Panc1 (cell line): ENCODE results near the gene FGF5.

ENCODE experiments used
- POLR2AphosphoS5 ChIP-seq: IDR thresholded peaks from 2 replicates; pipeline ENCODE4 v1.6.1; 2012; ENCODE audit warnings: mild to moderate bottlenecking, low read depth, low read length, moderate library complexity
- TF ChIP-seq, protein P1 (sequence below): fragments of 450-650 bp; IDR thresholded peaks from 2 replicates; pipeline ENCODE4 v1.5.1; 2017; ENCODE audit warnings: mild to moderate bottlenecking

DNA sequence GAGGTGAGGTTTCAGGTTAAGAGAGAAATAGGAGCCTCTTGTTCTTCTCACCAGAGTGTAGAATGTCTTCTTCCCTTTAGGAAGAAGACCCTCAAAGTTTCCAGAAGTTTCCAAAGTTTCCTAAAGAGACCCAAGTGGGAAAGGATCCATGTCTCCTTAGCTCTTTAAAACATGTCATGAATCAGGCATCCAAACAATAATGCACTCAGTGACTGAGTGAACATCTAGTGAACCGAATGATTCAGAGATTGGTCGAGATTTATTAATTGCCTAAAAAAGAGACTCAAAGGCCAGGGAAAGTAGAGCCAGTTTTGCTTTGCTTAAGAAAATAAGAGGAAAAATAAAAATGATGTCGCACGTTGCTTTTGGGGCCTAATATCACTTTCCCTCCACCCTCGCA lies 29.4 kb downstream of the FGF5 start:
- TF ChIP-seq, protein P1, sequence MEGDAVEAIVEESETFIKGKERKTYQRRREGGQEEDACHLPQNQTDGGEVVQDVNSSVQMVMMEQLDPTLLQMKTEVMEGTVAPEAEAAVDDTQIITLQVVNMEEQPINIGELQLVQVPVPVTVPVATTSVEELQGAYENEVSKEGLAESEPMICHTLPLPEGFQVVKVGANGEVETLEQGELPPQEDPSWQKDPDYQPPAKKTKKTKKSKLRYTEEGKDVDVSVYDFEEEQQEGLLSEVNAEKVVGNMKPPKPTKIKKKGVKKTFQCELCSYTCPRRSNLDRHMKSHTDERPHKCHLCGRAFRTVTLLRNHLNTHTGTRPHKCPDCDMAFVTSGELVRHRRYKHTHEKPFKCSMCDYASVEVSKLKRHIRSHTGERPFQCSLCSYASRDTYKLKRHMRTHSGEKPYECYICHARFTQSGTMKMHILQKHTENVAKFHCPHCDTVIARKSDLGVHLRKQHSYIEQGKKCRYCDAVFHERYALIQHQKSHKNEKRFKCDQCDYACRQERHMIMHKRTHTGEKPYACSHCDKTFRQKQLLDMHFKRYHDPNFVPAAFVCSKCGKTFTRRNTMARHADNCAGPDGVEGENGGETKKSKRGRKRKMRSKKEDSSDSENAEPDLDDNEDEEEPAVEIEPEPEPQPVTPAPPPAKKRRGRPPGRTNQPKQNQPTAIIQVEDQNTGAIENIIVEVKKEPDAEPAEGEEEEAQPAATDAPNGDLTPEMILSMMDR = no peak
- no peak for TF ChIP-seq POLR2AphosphoS5
